Naive B cell (primary cell): Measurements from ENCODE around the gene ZBTB9. TPM values are rescaled to one million over a fixed set of nuclear protein-coding genes. Genes with fewer than 3 reads are reported as not detected.

ENCODE experiments used
- ATAC-seq, 2 donors: fragments of 150-1000 bp; cut with Tn5 transposase; 2 replicates each; pipeline ENCODE4 v1.10.0; 2021; ENCODE audit warnings: low read depth in 2 of 2, mild to moderate bottlenecking in 2 of 2, moderate library complexity in 2 of 2
- DNase-seq: peaks from one replicate; pipeline ENCODE4 v3.0.0; 2022
- H3K27ac Mint-ChIP-seq, 6 donors: one replicate each; pipeline ENCODE4 v1.8.0; 2020 to 2022; ENCODE audit warnings: mild to moderate bottlenecking in 6 of 6, mixed read lengths in 6 of 6, moderate library complexity in 5 of 6, inconsistent platforms in 2 of 6
- H3K27me3 Mint-ChIP-seq, 3 donors: one replicate each; pipeline ENCODE4 v1.8.0; 2021 to 2022; ENCODE audit warnings: mixed read lengths in 3 of 3, mild to moderate bottlenecking in 1 of 3
- H3K36me3 Mint-ChIP-seq, 2 donors: one replicate each; pipeline ENCODE4 v1.8.0; 2020 to 2022; ENCODE audit warnings: mixed read lengths in 2 of 2, inconsistent platforms in 1 of 2, mild to moderate bottlenecking in 1 of 2
- H3K4me1 Mint-ChIP-seq, 3 donors: one replicate each; pipeline ENCODE4 v1.8.0; 2020 to 2022; ENCODE audit warnings: mixed read lengths in 3 of 3, inconsistent platforms in 1 of 3, mild to moderate bottlenecking in 1 of 3, moderate library complexity in 1 of 3
- H3K4me3 Mint-ChIP-seq, 8 donors: one replicate each; pipeline ENCODE4 v1.8.0; 2020 to 2022; ENCODE audit warnings: mild to moderate bottlenecking in 8 of 8, mixed read lengths in 8 of 8, moderate library complexity in 8 of 8, inconsistent platforms in 2 of 8
- H3K9me3 Mint-ChIP-seq, 7 donors: one replicate each; pipeline ENCODE4 v1.8.0; 2020 to 2022; ENCODE audit warnings: mixed read lengths in 7 of 7, mild to moderate bottlenecking in 5 of 7, inconsistent platforms in 2 of 7, moderate library complexity in 1 of 7
- polyA plus RNA-seq, 6 donors: library from polyadenylated mRNA; unstranded; fragments of 300-500 nt; fragmentation: Illumina TruSeq; gene quantifications; one replicate each; pipeline ENCODE4 v1.2.3, GENCODE V29; 2021; ENCODE audit warnings: low read depth in 6 of 6

The ZBTB9 gene
- polyA plus RNA-seq, 6 donors from 2014 or later: 4.8 to 9.7 (median 7.0) TPM

- peaks cover 63 to 71% (median 70%) of the 10 kb centered on the region in 3 donors for H3K4me1 Mint-ChIP-seq
- ATAC-seq (no peak), DNase-seq (no peak)
- peaks cover 10% of the 10 kb centered on the region in 2 donors for H3K36me3 Mint-ChIP-seq
- H3K9me3 Mint-ChIP-seq: peaks cover 0 to 1% (median 0%) of the 10 kb centered on the region in 7 donors
- H3K27ac Mint-ChIP-seq: peak overlapping the region; percentile 67 to 98 (median 96)
- H3K4me3 Mint-ChIP-seq: peak overlapping the region; percentile 68 to 97 (median 91)
- H3K27me3 Mint-ChIP-seq: no peaks in the 10 kb centered on the region
Observed at GRCh38 chr6:33432546-33432945, 21.8 kb upstream of the ZBTB9 start.

GRCh38 chr6:33433001-33433543 lies 21.3 kb upstream of the ZBTB9 start:
- DNase-seq: no peak

GRCh38 chr6:33433544-33434191 lies 20.7 kb upstream of the ZBTB9 start:
- Mint-ChIP-seq H3K9me3 (peaks cover 0 to 1% (median 0%) of the 10 kb centered on the region in 7 donors), H3K4me1 (peaks cover 59 to 64% (median 63%) of the 10 kb centered on the region in 3 donors), H3K4me3 (peak overlapping the region in 7 of 8 donors; percentile 51 to 97 (median 88)), H3K27ac (peak overlapping the region in 5 of 6 donors; percentile 25 to 98 (median 78)), H3K36me3 (peaks cover 10 to 13% of the 10 kb centered on the region in 2 donors), H3K27me3 (no peaks in the 10 kb centered on the region)
- DNase-seq: no peak
- ATAC-seq: no peak

More at GRCh38 chr6:33433001-33433543, 21.3 kb upstream of the ZBTB9 start:
- Mint-ChIP-seq H3K4me3 (peak overlapping the region; percentile 68 to 97 (median 91)), H3K4me1 (peaks cover 63 to 70% (median 69%) of the 10 kb centered on the region in 3 donors), H3K36me3 (peaks cover 10 to 13% of the 10 kb centered on the region in 2 donors), H3K27ac (peak overlapping the region; percentile 67 to 98 (median 96)), H3K9me3 (peaks cover 0 to 1% (median 0%) of the 10 kb centered on the region in 7 donors), H3K27me3 (no peaks in the 10 kb centered on the region)
- no peak for ATAC-seq

DNA sequence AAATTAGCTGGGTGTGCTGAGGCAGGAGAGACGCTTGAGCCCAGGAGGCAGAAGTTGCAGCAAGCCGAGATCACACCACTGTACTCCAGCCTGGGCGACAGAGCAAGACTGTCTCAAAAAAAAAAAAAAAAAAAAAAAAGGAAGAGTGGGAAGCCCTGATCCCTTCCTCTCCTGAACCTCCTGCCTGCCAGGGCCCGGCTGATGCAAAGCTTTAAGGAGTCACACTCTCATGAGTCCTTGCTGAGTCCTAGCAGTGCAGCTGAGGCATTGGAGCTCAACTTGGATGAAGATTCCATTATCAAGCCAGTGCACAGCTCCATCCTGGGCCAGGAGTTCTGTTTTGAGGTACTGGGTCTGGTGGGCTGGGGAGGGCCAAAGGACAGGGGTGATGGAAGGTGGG lies 19.4 kb upstream of the ZBTB9 start:
- peaks cover 14 to 25% of the 10 kb centered on the region in 2 donors for H3K36me3 Mint-ChIP-seq
- H3K27ac Mint-ChIP-seq: peak overlapping the region in 2 of 6 donors; percentile 11 to 61
- peaks cover 0 to 1% (median 0%) of the 10 kb centered on the region in 7 donors for H3K9me3 Mint-ChIP-seq
- DNase-seq (no peak), ATAC-seq (no peak)
- H3K27me3 Mint-ChIP-seq: no peaks in the 10 kb centered on the region
- peaks cover 50 to 56% (median 53%) of the 10 kb centered on the region in 3 donors for H3K4me1 Mint-ChIP-seq
- H3K4me3 Mint-ChIP-seq: peak overlapping the region in 1 of 8 donors; percentile 56

DNA sequence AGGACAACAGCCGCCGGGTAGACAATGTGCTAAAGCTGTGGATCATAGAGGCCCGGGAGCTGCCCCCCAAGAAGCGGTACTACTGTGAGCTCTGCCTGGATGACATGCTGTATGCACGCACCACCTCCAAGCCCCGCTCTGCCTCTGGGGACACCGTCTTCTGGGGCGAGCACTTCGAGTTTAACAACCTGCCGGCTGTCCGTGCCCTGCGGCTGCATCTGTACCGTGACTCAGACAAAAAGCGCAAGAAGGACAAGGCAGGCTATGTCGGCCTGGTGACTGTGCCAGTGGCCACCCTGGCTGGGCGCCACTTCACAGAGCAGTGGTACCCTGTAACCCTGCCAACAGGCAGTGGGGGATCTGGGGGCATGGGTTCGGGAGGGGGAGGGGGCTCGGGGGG lies 16.7 kb upstream of the ZBTB9 start:
- Mint-ChIP-seq H3K27ac (peak overlapping the region in 1 of 6 donors; percentile 44), H3K27me3 (no peaks in the 10 kb centered on the region), H3K4me1 (peaks cover 23 to 44% (median 33%) of the 10 kb centered on the region in 3 donors), H3K9me3 (no peaks in the 10 kb centered on the region), H3K4me3 (no peak overlapping the region), H3K36me3 (peaks cover 14 to 36% of the 10 kb centered on the region in 2 donors)
- ATAC-seq (no peak), DNase-seq (no peak)

- H3K4me3 Mint-ChIP-seq: no peak overlapping the region
- no peaks in the 10 kb centered on the region for H3K27me3 Mint-ChIP-seq
- DNase-seq: no peak
- H3K4me1 Mint-ChIP-seq: peaks cover 11 to 36% (median 21%) of the 10 kb centered on the region in 3 donors
- no peaks in the 10 kb centered on the region for H3K9me3 Mint-ChIP-seq
- H3K27ac Mint-ChIP-seq: peak overlapping the region in 5 of 6 donors; percentile 24 to 88 (median 31)
- no peak for ATAC-seq
- peaks cover 14 to 38% of the 10 kb centered on the region in 2 donors for H3K36me3 Mint-ChIP-seq
Observed at GRCh38 chr6:33438978-33439594, 15.3 kb upstream of the ZBTB9 start.

DNA sequence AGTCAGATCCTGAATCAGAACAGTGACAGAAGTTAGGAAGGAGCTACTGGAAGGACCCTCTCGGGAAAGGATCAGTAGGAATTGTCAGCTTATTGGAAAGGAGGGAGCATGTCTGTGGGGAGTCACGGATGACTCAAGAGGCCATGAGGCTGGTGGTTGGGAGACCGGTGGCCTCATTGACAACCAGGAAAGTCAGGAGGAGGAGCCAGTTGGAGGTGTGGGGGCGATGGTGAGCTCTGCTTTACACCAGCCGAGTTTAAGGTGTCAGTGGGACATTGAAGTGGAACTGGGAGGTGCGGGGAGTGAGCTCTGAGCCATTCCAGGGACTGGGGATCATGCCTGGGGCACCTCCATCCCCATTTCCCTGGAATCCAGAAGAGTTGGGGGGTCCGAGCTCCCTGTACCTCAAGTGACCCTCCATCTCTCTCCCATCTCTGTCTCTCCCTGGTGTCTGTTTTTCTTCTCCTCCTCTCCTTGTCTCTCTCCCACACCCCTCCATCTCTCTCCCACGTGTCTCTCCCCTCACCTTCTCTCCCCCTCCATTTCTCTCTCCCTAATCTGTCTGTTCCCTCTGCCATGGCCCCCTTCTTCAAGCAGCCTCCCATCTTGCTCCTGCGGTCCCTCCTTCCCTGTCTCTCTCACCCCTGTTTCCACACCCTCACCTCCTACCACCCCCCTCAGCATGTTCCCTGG lies 14.3 kb upstream of the ZBTB9 start:
- peaks cover 14 to 38% of the 10 kb centered on the region in 2 donors for H3K36me3 Mint-ChIP-seq
- H3K4me3 Mint-ChIP-seq: no peak overlapping the region
- H3K27me3 Mint-ChIP-seq: no peaks in the 10 kb centered on the region
- no peak for DNase-seq
- no peak for ATAC-seq
- peak overlapping the region in 5 of 6 donors; percentile 7 to 94 (median 76) for H3K27ac Mint-ChIP-seq
- H3K4me1 Mint-ChIP-seq: peaks cover 6 to 30% (median 18%) of the 10 kb centered on the region in 3 donors
- H3K9me3 Mint-ChIP-seq: no peaks in the 10 kb centered on the region

- H3K27ac Mint-ChIP-seq: peak overlapping the region in 3 of 6 donors; percentile 7 to 94 (median 44)
- H3K36me3 Mint-ChIP-seq: peaks cover 14 to 38% of the 10 kb centered on the region in 2 donors
- H3K4me1 Mint-ChIP-seq: peaks cover 0 to 26% (median 13%) of the 10 kb centered on the region in 3 donors
- ATAC-seq (no peak), DNase-seq (no peak)
- H3K27me3 Mint-ChIP-seq: no peaks in the 10 kb centered on the region
- H3K4me3 Mint-ChIP-seq: no peak overlapping the region
- H3K9me3 Mint-ChIP-seq: no peaks in the 10 kb centered on the region
Observed at GRCh38 chr6:33440649-33441309, 13.6 kb upstream of the ZBTB9 start.

DNA sequence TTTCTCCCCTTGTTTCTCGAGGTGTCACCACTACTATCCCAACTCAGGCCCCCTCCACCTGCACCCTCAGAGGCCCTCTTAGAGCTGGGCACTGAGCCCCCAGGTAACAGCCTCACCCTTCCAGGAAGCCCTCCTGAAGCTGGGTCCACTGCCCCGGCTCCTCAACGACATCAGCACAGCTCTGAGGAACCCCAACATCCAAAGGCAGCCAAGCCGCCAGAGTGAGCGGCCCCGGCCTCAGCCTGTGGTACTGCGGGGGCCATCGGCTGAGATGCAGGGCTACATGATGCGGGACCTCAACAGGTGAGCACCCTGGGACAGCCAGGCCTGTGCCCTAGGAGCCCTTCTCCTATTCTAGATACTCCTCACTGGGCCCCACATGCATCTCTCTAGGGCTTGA lies 12.9 kb upstream of the ZBTB9 start:
- Mint-ChIP-seq H3K27me3 (no peaks in the 10 kb centered on the region), H3K4me3 (no peak overlapping the region), H3K4me1 (peaks cover 3 to 32% (median 16%) of the 10 kb centered on the region in 3 donors), H3K36me3 (peaks cover 14 to 43% of the 10 kb centered on the region in 2 donors), H3K9me3 (no peaks in the 10 kb centered on the region), H3K27ac (peak overlapping the region in 1 of 6 donors; percentile 7)
- ATAC-seq (no peak), DNase-seq (no peak)

DNA sequence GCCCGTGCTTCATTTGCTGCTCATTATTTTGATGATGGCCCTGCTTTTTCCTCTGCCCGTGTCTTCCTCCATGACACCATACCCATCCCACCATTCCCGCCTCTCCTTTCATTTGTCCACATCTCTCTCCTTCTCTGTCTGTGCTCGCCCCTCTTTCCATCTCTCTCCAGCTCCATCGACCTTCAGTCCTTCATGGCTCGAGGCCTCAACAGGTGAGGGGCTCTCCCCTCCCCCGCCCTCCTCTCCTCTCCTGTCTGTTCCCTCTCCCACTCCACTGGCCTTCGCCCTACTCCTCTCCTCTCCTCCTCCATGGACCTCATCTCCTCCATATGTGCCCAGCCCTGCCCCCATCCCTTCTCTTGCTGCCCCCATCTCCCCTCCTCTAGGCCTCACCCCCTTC lies 12.1 kb upstream of the ZBTB9 start:
- Mint-ChIP-seq H3K4me3 (no peak overlapping the region), H3K36me3 (peaks cover 7 to 38% of the 10 kb centered on the region in 2 donors), H3K9me3 (no peaks in the 10 kb centered on the region), H3K27me3 (no peaks in the 10 kb centered on the region), H3K4me1 (peaks cover 3 to 33% (median 18%) of the 10 kb centered on the region in 3 donors), H3K27ac (peak overlapping the region in 3 of 6 donors; percentile 38 to 76 (median 57))
- DNase-seq (no peak), ATAC-seq (no peak)

DNA sequence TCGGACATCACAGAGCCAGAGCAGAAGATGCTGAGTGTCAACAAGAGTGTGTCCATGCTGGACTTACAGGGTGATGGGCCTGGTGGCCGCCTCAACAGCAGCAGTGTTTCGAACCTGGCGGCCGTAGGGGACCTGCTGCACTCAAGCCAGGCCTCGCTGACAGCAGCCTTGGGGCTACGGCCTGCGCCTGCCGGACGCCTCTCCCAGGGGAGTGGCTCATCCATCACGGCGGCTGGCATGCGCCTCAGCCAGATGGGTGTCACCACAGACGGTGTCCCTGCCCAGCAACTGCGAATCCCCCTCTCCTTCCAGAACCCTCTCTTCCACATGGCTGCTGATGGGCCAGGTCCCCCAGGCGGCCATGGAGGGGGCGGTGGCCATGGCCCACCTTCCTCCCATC lies 11.4 kb upstream of the ZBTB9 start:
- Mint-ChIP-seq H3K9me3 (no peaks in the 10 kb centered on the region), H3K27ac (no peak overlapping the region), H3K27me3 (no peaks in the 10 kb centered on the region), H3K36me3 (peaks cover 4 to 40% of the 10 kb centered on the region in 2 donors), H3K4me1 (peaks cover 3 to 36% (median 22%) of the 10 kb centered on the region in 3 donors), H3K4me3 (no peak overlapping the region)
- ATAC-seq: no peak
- no peak for DNase-seq

DNA sequence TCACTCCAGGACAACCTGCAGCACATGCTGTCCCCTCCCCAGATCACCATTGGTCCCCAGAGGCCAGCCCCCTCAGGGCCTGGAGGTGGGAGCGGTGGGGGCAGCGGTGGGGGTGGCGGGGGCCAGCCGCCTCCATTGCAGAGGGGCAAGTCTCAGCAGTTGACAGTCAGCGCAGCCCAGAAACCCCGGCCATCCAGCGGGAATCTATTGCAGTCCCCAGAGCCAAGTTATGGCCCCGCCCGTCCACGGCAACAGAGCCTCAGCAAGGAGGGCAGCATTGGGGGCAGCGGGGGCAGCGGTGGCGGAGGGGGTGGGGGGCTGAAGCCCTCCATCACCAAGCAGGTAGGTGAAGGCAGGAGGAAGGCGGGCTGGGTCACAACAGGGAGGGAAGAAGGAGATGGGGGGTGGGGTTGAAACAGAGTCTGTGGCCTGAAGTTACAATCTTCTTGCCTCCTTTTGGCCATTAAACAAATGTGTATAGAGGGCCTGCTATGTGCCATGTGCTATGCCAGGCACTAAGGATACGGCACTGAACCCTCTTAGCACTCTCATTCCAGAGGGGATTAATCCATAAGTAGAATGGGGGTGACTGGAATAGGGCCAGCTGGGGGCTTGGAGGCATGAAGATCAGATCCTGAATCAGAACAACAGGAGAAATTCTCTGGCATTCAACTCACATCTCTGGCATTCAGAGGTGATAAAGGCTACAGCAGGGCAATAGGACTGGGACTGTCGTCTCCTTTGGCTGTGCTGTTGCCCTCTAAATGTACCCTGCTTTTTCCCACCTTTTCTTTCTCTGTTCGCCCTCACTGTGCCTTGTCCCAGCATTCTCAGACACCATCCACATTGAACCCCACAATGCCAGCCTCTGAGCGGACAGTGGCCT lies 10.5 kb upstream of the ZBTB9 start:
- Mint-ChIP-seq H3K36me3 (peaks cover 4 to 47% of the 10 kb centered on the region in 2 donors), H3K9me3 (no peaks in the 10 kb centered on the region), H3K27ac (peak overlapping the region in 1 of 6 donors; percentile 70), H3K27me3 (no peaks in the 10 kb centered on the region), H3K4me1 (peaks cover 3 to 39% (median 31%) of the 10 kb centered on the region in 3 donors), H3K4me3 (no peak overlapping the region)
- DNase-seq (no peak), ATAC-seq (no peak)
